Trophoblast cell (in vitro differentiated cells and primary cell): ENCODE results near the gene MRGPRF.

Experiments
- DNase-seq, 2 donors: peaks; one replicate each; pipeline ENCODE4 v3.0.0-alpha.2; 2016
- H2AFZ ChIP-seq: 2 replicates; pipeline ENCODE4 v1.6.1; 2013; ENCODE audit warnings: low read length, moderate library complexity, mild to moderate bottlenecking; ENCODE audit not compliant: insufficient read depth, poor library complexity
- H2AK5ac ChIP-seq: 2 replicates; pipeline ENCODE4 v1.6.1; 2013; ENCODE audit warnings: mild to moderate bottlenecking, low read length
- H2BK120ac ChIP-seq: 2 replicates; pipeline ENCODE4 v1.6.1; 2013; ENCODE audit warnings: low read length, mild to moderate bottlenecking, moderate library complexity; ENCODE audit not compliant: insufficient read depth, poor library complexity
- H2BK12ac ChIP-seq: 2 replicates; pipeline ENCODE4 v1.6.1; 2013; ENCODE audit warnings: mild to moderate bottlenecking, low read length, moderate library complexity
- H2BK5ac ChIP-seq: 2 replicates; pipeline ENCODE4 v1.6.1; 2013; ENCODE audit warnings: low read length, low read depth, moderate library complexity, mild to moderate bottlenecking; ENCODE audit not compliant: poor library complexity
- H3K14ac ChIP-seq: 2 replicates; pipeline ENCODE4 v1.6.1; 2013; ENCODE audit warnings: mild to moderate bottlenecking, low read length
- H3K18ac ChIP-seq: 2 replicates; pipeline ENCODE4 v1.6.1; 2013; ENCODE audit warnings: mild to moderate bottlenecking, low read length
- H3K23ac ChIP-seq: 2 replicates; pipeline ENCODE4 v1.6.1; 2013; ENCODE audit warnings: low read length
- H3K27ac ChIP-seq: 2 replicates; pipeline ENCODE4 v1.5.1; 2013; ENCODE audit warnings: low read depth, mild to moderate bottlenecking, inconsistent platforms, low read length, moderate library complexity
- H3K27me3 ChIP-seq: 2 replicates; pipeline ENCODE4 v1.6.1; 2013; ENCODE audit warnings: inconsistent platforms, mild to moderate bottlenecking, low read length, moderate library complexity; ENCODE audit not compliant: insufficient read depth
- H3K36me3 ChIP-seq, 2 experiments: 1 replicate in 1 of 2; 2 replicates in 1 of 2; pipeline ENCODE4 v1.6.1; 2013; ENCODE audit warnings: low read length in 2 of 2, mild to moderate bottlenecking in 2 of 2, moderate library complexity in 1 of 2; ENCODE audit not compliant: insufficient read depth in 2 of 2, control insufficient read depth in 1 of 2
- H3K4ac ChIP-seq: 2 replicates; pipeline ENCODE4 v1.6.1; 2013; ENCODE audit warnings: low read depth, mild to moderate bottlenecking, low read length, moderate library complexity
- H3K4me1 ChIP-seq, 2 experiments: 1 replicate in 1 of 2; 2 replicates in 1 of 2; pipeline ENCODE4 v1.6.1; 2013; ENCODE audit warnings: low read length in 2 of 2, mild to moderate bottlenecking in 2 of 2, moderate library complexity in 1 of 2; ENCODE audit not compliant: insufficient read depth in 2 of 2, control insufficient read depth in 1 of 2
- H3K4me2 ChIP-seq: 2 replicates; pipeline ENCODE4 v1.6.1; 2013; ENCODE audit warnings: inconsistent platforms, mild to moderate bottlenecking, low read length, moderate library complexity
- H3K4me3 ChIP-seq: 2 replicates; pipeline ENCODE4 v1.5.1; 2013; ENCODE audit warnings: mild to moderate bottlenecking, low read depth, low read length, inconsistent platforms
- H3K79me1 ChIP-seq: one replicate; pipeline ENCODE4 v1.6.1; 2013; ENCODE audit warnings: low read length
- H3K79me2 ChIP-seq: 2 replicates; pipeline ENCODE4 v1.6.1; 2013; ENCODE audit warnings: low read length, mild to moderate bottlenecking; ENCODE audit not compliant: control insufficient read depth, insufficient read depth, poor library complexity
- H3K9ac ChIP-seq: 2 replicates; pipeline ENCODE4 v1.6.1; 2013; ENCODE audit warnings: mild to moderate bottlenecking, low read length
- H3K9me3 ChIP-seq: 2 replicates; pipeline ENCODE4 v1.6.1; 2013; ENCODE audit warnings: low read depth, mild to moderate bottlenecking, control low read depth, inconsistent platforms, low read length; ENCODE audit not compliant: insufficient read depth
- H4K12ac ChIP-seq: 2 replicates; pipeline ENCODE4 v1.6.1; 2013; ENCODE audit warnings: low read depth, mild to moderate bottlenecking, low read length, moderate library complexity
- H4K8ac ChIP-seq: 2 replicates; pipeline ENCODE4 v1.6.1; 2013; ENCODE audit warnings: low read depth, mild to moderate bottlenecking, low read length, moderate library complexity
- H4K91ac ChIP-seq: one replicate; pipeline ENCODE4 v1.6.1; 2013; ENCODE audit warnings: low read depth, mild to moderate bottlenecking, low read length, moderate library complexity
- WGBS: extraction: QIAGEN DNeasy Blood & Tissue Kit; methylation state at CpG from one replicate; pipeline ENCODE4 v1.1.7; 2013; ENCODE audit warnings: missing lambda C conversion rate; ENCODE audit not compliant: insufficient read length, insufficient coverage; ENCODE audit errors: extremely low coverage; 5-methylcytosine and 5-hydroxymethylcytosine counted together

Gene MRGPRF

DNA sequence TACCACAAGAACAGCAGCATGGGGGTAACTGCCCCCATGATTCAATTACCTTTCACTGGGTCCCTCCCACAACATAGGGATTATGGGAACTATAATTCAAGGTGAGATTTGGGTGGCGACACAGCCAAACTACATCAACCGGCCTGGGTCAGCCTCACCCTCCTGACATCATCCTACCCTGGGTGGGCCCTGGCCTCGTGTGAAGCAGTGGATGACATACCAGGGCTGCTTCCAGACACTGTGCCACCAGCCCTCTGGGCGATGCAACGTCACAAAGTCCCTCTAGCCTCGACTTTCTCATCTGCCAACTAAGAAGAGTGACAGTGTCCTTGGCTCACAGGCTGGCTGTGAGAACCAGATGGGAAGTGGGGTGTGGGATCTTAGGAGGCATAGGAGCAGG is 27.0 kb upstream of the MRGPRF start:
- H2AFZ ChIP-seq = no peak overlapping the region
- no peak overlapping the region for H2BK12ac ChIP-seq
- peaks cover 8 to 14% of the 10 kb centered on the region in 2 experiments for H3K4me1 ChIP-seq
- no peak overlapping the region for H2AK5ac ChIP-seq
- H4K91ac ChIP-seq = no peak overlapping the region
- H4K8ac ChIP-seq = no peak overlapping the region
- H3K27ac ChIP-seq = no peak overlapping the region
- H3K4me2 ChIP-seq = no peak overlapping the region
- H3K27me3 ChIP-seq = no peaks in the 10 kb centered on the region
- H3K79me1 ChIP-seq = no peaks in the 10 kb centered on the region
- H3K18ac ChIP-seq = no peak overlapping the region
- no peaks in the 10 kb centered on the region for H3K36me3 ChIP-seq
- no peak overlapping the region for H3K4ac ChIP-seq
- WGBS = no CpG with 5 or more reads among the region's 6 CpGs
- H2BK120ac ChIP-seq = no peak overlapping the region
- DNase-seq = no peak
- no peak overlapping the region for H4K12ac ChIP-seq
- no peaks in the 10 kb centered on the region for H3K9me3 ChIP-seq
- H3K23ac ChIP-seq = no peak overlapping the region
- H3K79me2 ChIP-seq = no peaks in the 10 kb centered on the region
- no peak overlapping the region for H2BK5ac ChIP-seq
- no peak overlapping the region for H3K14ac ChIP-seq
- H3K9ac ChIP-seq = no peak overlapping the region
- H3K4me3 ChIP-seq = peak overlapping the region; percentile 14

DNA sequence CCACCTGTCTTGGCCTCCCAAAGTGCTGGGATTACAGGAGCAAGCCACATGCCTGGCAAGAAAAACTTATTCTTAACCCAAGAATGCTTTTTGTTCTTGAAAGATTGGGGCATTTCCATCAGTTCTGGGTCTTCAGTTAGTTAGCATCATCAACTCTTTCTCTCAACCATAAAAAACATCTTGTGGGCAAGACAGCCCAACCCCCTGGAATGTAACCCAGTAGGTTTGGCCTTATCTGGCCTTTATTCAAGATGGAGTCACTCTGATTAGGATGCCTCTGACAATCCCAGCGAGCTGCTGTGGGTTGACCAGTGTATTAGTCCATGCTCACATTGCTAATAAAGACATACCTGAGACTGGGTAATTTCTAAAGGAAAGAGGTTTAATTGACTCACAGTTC is 26.5 kb upstream of the MRGPRF start:
- Histone ChIP-seq H3K79me2 (no peaks in the 10 kb centered on the region), H3K36me3 (no peaks in the 10 kb centered on the region), H3K14ac (no peak overlapping the region), H4K12ac (no peak overlapping the region), H3K27me3 (no peaks in the 10 kb centered on the region), H4K91ac (no peak overlapping the region), H2BK12ac (no peak overlapping the region), H3K27ac (no peak overlapping the region), H2AFZ (no peak overlapping the region), H3K79me1 (no peaks in the 10 kb centered on the region), H3K4me2 (no peak overlapping the region), H3K9ac (no peak overlapping the region), H4K8ac (no peak overlapping the region), H3K23ac (no peak overlapping the region), H2BK5ac (no peak overlapping the region), H3K4me1 (peaks cover 8 to 14% of the 10 kb centered on the region in 2 experiments), H3K4me3 (no peak overlapping the region), H2AK5ac (no peak overlapping the region), H3K18ac (no peak overlapping the region), H2BK120ac (no peak overlapping the region), H3K4ac (no peak overlapping the region), H3K9me3 (no peaks in the 10 kb centered on the region)
- peak; percentile 46 to 65 for DNase-seq
- no CpG with 5 or more reads among the region's 1 CpG for whole genome bisulfite sequencing

DNA sequence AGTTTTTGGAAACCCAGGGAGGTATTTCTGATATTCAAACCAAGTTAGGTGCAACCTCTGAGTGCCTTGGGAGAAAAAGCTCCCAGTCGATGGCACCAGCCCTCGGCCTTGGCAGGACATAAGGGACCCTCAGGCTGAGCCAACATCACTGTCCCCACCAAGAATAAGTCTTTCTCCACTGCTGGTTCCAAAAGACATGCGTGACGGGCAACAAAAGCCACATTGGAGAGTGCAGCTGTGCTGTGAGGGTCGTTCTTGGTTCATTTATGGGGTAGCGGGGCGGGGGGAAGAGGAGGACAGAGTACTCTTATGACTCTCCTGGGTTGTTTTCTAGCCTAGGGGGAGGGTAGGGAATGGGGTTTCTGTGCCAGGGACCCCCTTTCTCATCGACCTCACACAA is 24.5 kb upstream of the MRGPRF start:
- Histone ChIP-seq H3K14ac (no peak overlapping the region), H3K9me3 (no peaks in the 10 kb centered on the region), H4K12ac (no peak overlapping the region), H3K9ac (no peak overlapping the region), H2AFZ (no peak overlapping the region), H2BK12ac (no peak overlapping the region), H4K91ac (no peak overlapping the region), H3K4me1 (peaks cover 8 to 10% of the 10 kb centered on the region in 2 experiments), H3K4me2 (no peak overlapping the region), H3K27me3 (no peaks in the 10 kb centered on the region), H3K79me2 (no peaks in the 10 kb centered on the region), H3K36me3 (no peaks in the 10 kb centered on the region), H3K79me1 (no peaks in the 10 kb centered on the region), H2AK5ac (no peak overlapping the region), H2BK5ac (no peak overlapping the region), H4K8ac (no peak overlapping the region), H2BK120ac (no peak overlapping the region), H3K4me3 (no peak overlapping the region), H3K4ac (no peak overlapping the region), H3K23ac (no peak overlapping the region), H3K18ac (no peak overlapping the region), H3K27ac (no peak overlapping the region)
- no peak for DNase-seq
- WGBS = no CpG with 5 or more reads among the region's 8 CpGs

DNA sequence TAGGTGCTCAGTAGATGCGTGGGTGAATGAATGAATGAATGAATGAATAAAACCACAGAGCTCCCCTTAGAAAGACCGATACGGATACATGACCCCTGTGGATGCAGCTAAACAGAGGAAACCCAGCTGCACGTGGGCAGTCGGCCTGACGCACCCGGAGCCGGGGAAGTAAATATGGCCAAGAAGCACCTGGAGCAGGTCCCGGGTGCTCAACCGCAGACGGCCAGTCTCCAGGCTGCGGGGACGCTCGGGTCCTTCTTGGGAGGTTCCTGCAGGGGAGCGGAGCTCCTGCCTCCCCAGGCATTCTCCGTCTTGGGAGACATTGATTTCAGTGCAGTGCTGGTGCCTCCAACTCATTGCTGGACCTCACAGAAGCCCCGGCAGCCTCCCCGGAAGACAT is 24.0 kb upstream of the MRGPRF start:
- Histone ChIP-seq H3K18ac (no peak overlapping the region), H3K23ac (no peak overlapping the region), H2AK5ac (no peak overlapping the region), H4K12ac (no peak overlapping the region), H2BK12ac (no peak overlapping the region), H3K36me3 (no peaks in the 10 kb centered on the region), H2BK120ac (no peak overlapping the region), H3K14ac (no peak overlapping the region), H3K9ac (no peak overlapping the region), H4K91ac (no peak overlapping the region), H3K9me3 (no peaks in the 10 kb centered on the region), H2AFZ (no peak overlapping the region), H3K27ac (no peak overlapping the region), H3K79me1 (no peaks in the 10 kb centered on the region), H2BK5ac (no peak overlapping the region), H3K4me1 (peaks cover 8 to 10% of the 10 kb centered on the region in 2 experiments), H3K4me3 (no peak overlapping the region), H4K8ac (no peak overlapping the region), H3K4ac (no peak overlapping the region), H3K79me2 (no peaks in the 10 kb centered on the region), H3K4me2 (no peak overlapping the region), H3K27me3 (no peaks in the 10 kb centered on the region)
- no peak for DNase-seq
- WGBS = no CpG with 5 or more reads among the region's 18 CpGs
